Activated CD4-positive, alpha-beta T cell treated with anti-CD3 and anti-CD28 coated beads for 1 hour (primary cell): ENCODE results near the gene TUBGCP6.

ENCODE experiments used
- DNase-seq: peaks from one replicate; pipeline ENCODE4 v3.0.0-alpha.2; 2020

The TUBGCP6 gene

DNA sequence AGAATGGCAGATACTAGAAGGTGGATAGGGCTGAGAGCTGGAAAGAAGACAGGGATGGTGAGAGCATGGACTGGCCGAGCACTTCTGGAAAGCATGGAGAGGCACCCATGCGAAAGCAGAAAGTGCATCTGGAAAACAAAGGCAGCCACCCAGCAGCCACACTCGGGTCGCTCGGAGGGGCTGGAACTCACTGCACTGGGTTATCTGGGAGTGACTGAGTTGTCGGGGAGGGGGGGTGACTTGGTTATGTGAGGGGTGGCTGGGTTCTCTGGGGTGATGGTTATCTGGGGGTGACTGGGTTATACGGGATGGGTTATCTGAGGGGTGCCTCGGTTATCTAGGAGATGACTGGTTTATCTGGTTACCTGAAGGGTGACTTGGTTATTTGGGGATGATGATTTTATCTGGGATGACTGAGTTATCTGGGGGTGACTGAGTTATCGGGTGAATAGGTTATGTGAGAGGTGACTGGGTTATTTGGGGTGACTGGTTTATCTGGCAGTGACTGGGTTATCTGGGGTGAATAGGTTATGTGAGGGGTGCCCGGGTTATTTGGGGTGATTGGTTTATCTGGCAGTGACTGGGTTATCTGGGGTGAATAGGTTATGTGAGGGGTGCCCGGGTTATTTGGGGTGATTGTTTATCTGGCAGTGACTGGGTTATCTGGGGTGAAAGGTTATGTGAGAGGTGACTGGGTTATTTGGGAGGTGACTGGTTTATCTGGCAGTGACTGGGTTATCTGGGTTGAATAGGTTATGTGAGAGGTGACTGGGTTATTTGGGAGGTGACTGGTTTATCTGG lies 76.9 kb downstream of the TUBGCP6 start:
- no peak for DNase-seq
